Tibial nerve (tissue), 4 donors: ENCODE measurements around the gene EEIG2.

Source experiments
- EP300 ChIP-seq, 2 donors: sonication (generic); formaldehyde crosslinking; IDR thresholded peaks; one replicate each; pipeline ENCODE4 v1.6.1; 2017; ENCODE audit warnings: antibody characterized with exemption in 2 of 2, mild to moderate bottlenecking in 1 of 2
- POLR2A ChIP-seq, 2 donors: fragments of 450-650 bp; IDR thresholded peaks; one replicate each; pipeline ENCODE4 v1.6.1; 2017; ENCODE audit warnings: antibody characterized with exemption in 2 of 2, mild to moderate bottlenecking in 2 of 2, moderate library complexity in 2 of 2
- TF ChIP-seq, protein P1 (sequence below), 5 experiments: fragments of 200-600 bp in 3 of 5; fragments of 450-650 bp in 2 of 5; sonication (generic) in 3 of 5; IDR thresholded peaks; one replicate each; pipeline ENCODE4 v1.5.1; 2016 to 2019; ENCODE audit warnings: antibody characterized with exemption in 5 of 5, mild to moderate bottlenecking in 3 of 5, moderate library complexity in 2 of 5

GRCh38 chr1:108534759-108535158, 25.1 kb upstream of the EEIG2 start:
- TF ChIP-seq, protein P1, sequence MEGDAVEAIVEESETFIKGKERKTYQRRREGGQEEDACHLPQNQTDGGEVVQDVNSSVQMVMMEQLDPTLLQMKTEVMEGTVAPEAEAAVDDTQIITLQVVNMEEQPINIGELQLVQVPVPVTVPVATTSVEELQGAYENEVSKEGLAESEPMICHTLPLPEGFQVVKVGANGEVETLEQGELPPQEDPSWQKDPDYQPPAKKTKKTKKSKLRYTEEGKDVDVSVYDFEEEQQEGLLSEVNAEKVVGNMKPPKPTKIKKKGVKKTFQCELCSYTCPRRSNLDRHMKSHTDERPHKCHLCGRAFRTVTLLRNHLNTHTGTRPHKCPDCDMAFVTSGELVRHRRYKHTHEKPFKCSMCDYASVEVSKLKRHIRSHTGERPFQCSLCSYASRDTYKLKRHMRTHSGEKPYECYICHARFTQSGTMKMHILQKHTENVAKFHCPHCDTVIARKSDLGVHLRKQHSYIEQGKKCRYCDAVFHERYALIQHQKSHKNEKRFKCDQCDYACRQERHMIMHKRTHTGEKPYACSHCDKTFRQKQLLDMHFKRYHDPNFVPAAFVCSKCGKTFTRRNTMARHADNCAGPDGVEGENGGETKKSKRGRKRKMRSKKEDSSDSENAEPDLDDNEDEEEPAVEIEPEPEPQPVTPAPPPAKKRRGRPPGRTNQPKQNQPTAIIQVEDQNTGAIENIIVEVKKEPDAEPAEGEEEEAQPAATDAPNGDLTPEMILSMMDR (IDR thresholded peaks at IDR 0.05): no peak
- TF ChIP-seq POLR2A (IDR thresholded peaks at IDR 0.05): no peak
- no peak for TF ChIP-seq EP300 (IDR thresholded peaks at IDR 0.05)
